Iris pigment epithelial cell (primary cell): Measurements from ENCODE around the gene MAP3K19.
A peak's percentile ranks its signal among the peaks of the same experiment; 100 is the strongest.
"Not testable (repeated sequence)": the region's sequence is repeated elsewhere in the genome, so short reads cannot be mapped to it uniquely, and the experiment has no call there.

ENCODE experiments used
- DNase-seq: peaks from one replicate; pipeline ENCODE4 v3.0.0-alpha.2; 2011; ENCODE audit warnings: low read depth

Gene MAP3K19

GRCh38 chr2:135047300-135047699 lies at the start of gene MAP3K19:
Gene MAP3K19, minus strand, starts transcription at chr2:135047447. Its CDS starts 22,800 bp downstream, at chr2:135024647.
- DNase-seq, result no peak

GRCh38 chr2:135096665-135097446 lies 49.6 kb upstream of the MAP3K19 start:
- peak; percentile 69 for DNase-seq

- DNase-seq, result peak; percentile 52
Measured at GRCh38 chr2:135095591-135095990, 48.3 kb upstream of the MAP3K19 start.

GRCh38 chr2:135094508-135094907 lies 47.3 kb upstream of the MAP3K19 start:
- no peak for DNase-seq

- no peak for DNase-seq
Measured at GRCh38 chr2:135093670-135094330, 46.6 kb upstream of the MAP3K19 start.

- peak; percentile 40 for DNase-seq
Measured at GRCh38 chr2:135093193-135093592, 45.9 kb upstream of the MAP3K19 start.

GRCh38 chr2:135091681-135092080 lies 44.4 kb upstream of the MAP3K19 start:
- DNase-seq, result no peak

GRCh38 chr2:135089597-135089996 lies 42.4 kb upstream of the MAP3K19 start:
- DNase-seq, result not testable (repeated sequence)

- DNase-seq, result no peak
Measured at GRCh38 chr2:135086222-135086621, 39.0 kb upstream of the MAP3K19 start.

GRCh38 chr2:135078417-135078816 lies 31.2 kb upstream of the MAP3K19 start:
- DNase-seq, result no peak

GRCh38 chr2:135076556-135076955 lies 29.3 kb upstream of the MAP3K19 start:
- no peak for DNase-seq

- DNase-seq, result no peak
Measured at GRCh38 chr2:135074216-135074615, 27.0 kb upstream of the MAP3K19 start.

- no peak for DNase-seq
Measured at GRCh38 chr2:135072125-135072997, 25.1 kb upstream of the MAP3K19 start.

- peak; percentile 39 for DNase-seq
Measured at GRCh38 chr2:135066710-135067109, 19.5 kb upstream of the MAP3K19 start.

- DNase-seq, result no peak
Measured at GRCh38 chr2:135064149-135064548, 16.9 kb upstream of the MAP3K19 start.

- DNase-seq, result peak; percentile 31
Measured at GRCh38 chr2:135063210-135063609, 16.0 kb upstream of the MAP3K19 start.

GRCh38 chr2:135059577-135059976 lies 12.3 kb upstream of the MAP3K19 start:
- DNase-seq, result no peak

GRCh38 chr2:135056790-135057189 lies 9.5 kb upstream of the MAP3K19 start:
- peak; percentile 44 for DNase-seq

- peak; percentile 85 for DNase-seq
Measured at GRCh38 chr2:135055182-135055786, 8.0 kb upstream of the MAP3K19 start.

GRCh38 chr2:135052997-135053474 lies 5.8 kb upstream of the MAP3K19 start:
- peak; percentile 19 for DNase-seq

GRCh38 chr2:135052042-135052876 lies 5.0 kb upstream of the MAP3K19 start, which contains the start of gene RAB3GAP1:
Gene RAB3GAP1, plus strand, starts transcription at chr2:135052292. Its CDS starts 16 bp downstream, at chr2:135052308.
- peak; percentile 93 for DNase-seq
